OCI-LY7 (cell line): Measurements from ENCODE around the gene VTI1A.

Experiments used
- EZH2phosphoT487 ChIP-seq: fragments of 200-600 bp; sonication (generic); IDR thresholded peaks from 2 replicates; pipeline ENCODE4 v1.6.1; 2018; ENCODE audit warnings: low read depth, borderline replicate concordance, mild to moderate bottlenecking, mixed run types, antibody characterized with exemption, low read length, moderate library complexity, mixed read lengths
- TF ChIP-seq, protein P1 (sequence below): fragments of 200-600 bp; sonication (generic); conservative IDR thresholded peaks from 2 replicates; pipeline ENCODE4 v1.5.1; 2014; ENCODE audit warnings: mild to moderate bottlenecking, antibody characterized with exemption, low read length, moderate library complexity, mixed read lengths

DNA sequence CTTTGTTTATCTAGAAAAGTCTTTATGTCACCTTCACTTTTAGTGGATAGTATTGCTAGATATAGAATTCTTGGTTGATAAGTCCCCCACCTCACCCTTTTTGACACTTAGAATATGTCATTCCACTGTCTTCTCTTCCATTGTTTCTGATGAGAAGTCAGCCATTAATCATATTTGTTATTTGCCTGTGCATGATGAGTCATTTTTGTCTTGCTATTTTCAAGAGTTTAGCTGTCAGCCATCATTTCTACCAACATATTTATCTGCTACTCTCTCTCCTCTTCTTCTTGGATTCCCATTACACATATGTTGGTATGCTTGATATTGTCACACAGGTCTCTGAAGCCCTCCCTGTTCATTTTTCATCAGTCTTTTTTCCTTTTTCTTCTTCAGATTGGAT, 342.2 kb downstream of the VTI1A start:
- TF ChIP-seq, protein P1, sequence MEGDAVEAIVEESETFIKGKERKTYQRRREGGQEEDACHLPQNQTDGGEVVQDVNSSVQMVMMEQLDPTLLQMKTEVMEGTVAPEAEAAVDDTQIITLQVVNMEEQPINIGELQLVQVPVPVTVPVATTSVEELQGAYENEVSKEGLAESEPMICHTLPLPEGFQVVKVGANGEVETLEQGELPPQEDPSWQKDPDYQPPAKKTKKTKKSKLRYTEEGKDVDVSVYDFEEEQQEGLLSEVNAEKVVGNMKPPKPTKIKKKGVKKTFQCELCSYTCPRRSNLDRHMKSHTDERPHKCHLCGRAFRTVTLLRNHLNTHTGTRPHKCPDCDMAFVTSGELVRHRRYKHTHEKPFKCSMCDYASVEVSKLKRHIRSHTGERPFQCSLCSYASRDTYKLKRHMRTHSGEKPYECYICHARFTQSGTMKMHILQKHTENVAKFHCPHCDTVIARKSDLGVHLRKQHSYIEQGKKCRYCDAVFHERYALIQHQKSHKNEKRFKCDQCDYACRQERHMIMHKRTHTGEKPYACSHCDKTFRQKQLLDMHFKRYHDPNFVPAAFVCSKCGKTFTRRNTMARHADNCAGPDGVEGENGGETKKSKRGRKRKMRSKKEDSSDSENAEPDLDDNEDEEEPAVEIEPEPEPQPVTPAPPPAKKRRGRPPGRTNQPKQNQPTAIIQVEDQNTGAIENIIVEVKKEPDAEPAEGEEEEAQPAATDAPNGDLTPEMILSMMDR, result no peak
- TF ChIP-seq EZH2phosphoT487, result no peak
